CD14-positive monocyte (primary cell): ENCODE data around the gene NEFH. TPM values are rescaled to one million over a fixed set of nuclear protein-coding genes. Genes with fewer than 3 reads are reported as not detected.

Experiments
- DNase-seq, 3 donors: peaks; one replicate each; pipeline ENCODE4 v3.0.0-alpha.2; 2011 to 2022
- H2AFZ ChIP-seq: 2 replicates; pipeline ENCODE4 v1.6.0; 2012; ENCODE audit warnings: mild to moderate bottlenecking, low read depth, low read length, inconsistent platforms; ENCODE audit not compliant: insufficient read depth, poor library complexity, severe bottlenecking
- H3K27ac ChIP-seq, 2 donors: 1 replicate in 1 of 2; 2 replicates in 1 of 2; pipeline ENCODE4 v1.5.1; 2012 to 2013; ENCODE audit warnings: low read length in 2 of 2, control low read depth in 1 of 2, inconsistent platforms in 1 of 2, low read depth in 1 of 2, mild to moderate bottlenecking in 1 of 2
- H3K27me3 ChIP-seq, 2 donors: one replicate each; pipeline versions ENCODE4 v1.6.0 to v1.6.1; 2011 to 2013; ENCODE audit warnings: low read length in 2 of 2; ENCODE audit not compliant: control insufficient read depth in 2 of 2, insufficient read depth in 2 of 2
- H3K36me3 ChIP-seq, 2 donors: replicated peaks in 1 of 2; 1 replicate in 1 of 2; 2 replicates in 1 of 2; pipeline versions ENCODE4 v1.5.1 to v1.6.1; 2012 to 2013; ENCODE audit warnings: low read length in 2 of 2, control low read depth in 1 of 2, inconsistent platforms in 1 of 2, mild to moderate bottlenecking in 1 of 2; ENCODE audit not compliant: insufficient read depth in 2 of 2, control insufficient read depth in 1 of 2
- H3K4me1 ChIP-seq, 2 donors: 1 replicate in 1 of 2; 2 replicates in 1 of 2; pipeline versions ENCODE4 v1.5.1 to v1.6.1; 2012 to 2013; ENCODE audit warnings: low read length in 2 of 2, control low read depth in 1 of 2, inconsistent platforms in 1 of 2, mild to moderate bottlenecking in 1 of 2, moderate library complexity in 1 of 2; ENCODE audit not compliant: insufficient read depth in 2 of 2, control insufficient read depth in 1 of 2
- H3K4me2 ChIP-seq: replicated peaks from 2 replicates; pipeline ENCODE3; 2012; ENCODE audit warnings: low read length, moderate library complexity, mild to moderate bottlenecking; ENCODE audit not compliant: poor library complexity, severe bottlenecking; ENCODE audit errors: extremely low read depth
- H3K4me3 ChIP-seq, 3 experiments: fragments of 200-600 bp in 1 of 3; sonication (generic) in 1 of 3; replicated peaks in 1 of 3; 1 replicate in 2 of 3; 2 replicates in 1 of 3; pipeline ENCODE4 v1.5.1; 2011 to 2013; ENCODE audit warnings: low read length in 3 of 3, mild to moderate bottlenecking in 3 of 3, control low read depth in 2 of 3, low read depth in 2 of 3, inconsistent platforms in 1 of 3, moderate library complexity in 1 of 3
- H3K79me2 ChIP-seq: 2 replicates; pipeline ENCODE4 v1.6.0; 2012; ENCODE audit warnings: mild to moderate bottlenecking, control low read depth, inconsistent platforms, low read length, moderate library complexity; ENCODE audit not compliant: insufficient read depth
- H3K9ac ChIP-seq: 2 replicates; pipeline ENCODE4 v1.6.0; 2017; ENCODE audit warnings: low read length, mild to moderate bottlenecking; ENCODE audit not compliant: insufficient read depth, poor library complexity, severe bottlenecking
- H3K9me3 ChIP-seq, 2 donors: replicated peaks in 1 of 2; 1 replicate in 1 of 2; 2 replicates in 1 of 2; pipeline versions ENCODE4 v1.5.1 to v1.6.1; 2012 to 2013; ENCODE audit warnings: low read length in 2 of 2, control low read depth in 1 of 2; ENCODE audit not compliant: control insufficient read depth in 1 of 2, insufficient read depth in 1 of 2
- H4K20me1 ChIP-seq: 2 replicates; pipeline ENCODE4 v1.6.0; 2012; ENCODE audit warnings: mild to moderate bottlenecking, low read length, control low read depth, moderate library complexity; ENCODE audit not compliant: insufficient read depth
- H3K27ac Mint-ChIP-seq, 7 donors: one replicate each; pipeline ENCODE4 v1.8.0; 2020; ENCODE audit warnings: mild to moderate bottlenecking in 7 of 7, mixed read lengths in 7 of 7, moderate library complexity in 6 of 7, inconsistent platforms in 2 of 7
- H3K27me3 Mint-ChIP-seq, 3 donors: one replicate each; pipeline ENCODE4 v1.8.0; 2021 to 2022; ENCODE audit warnings: low read depth in 3 of 3, mild to moderate bottlenecking in 3 of 3, mixed read lengths in 3 of 3, moderate library complexity in 3 of 3, inconsistent platforms in 1 of 3
- H3K36me3 Mint-ChIP-seq, 2 donors: one replicate each; pipeline ENCODE4 v1.8.0; 2020; ENCODE audit warnings: mixed read lengths in 2 of 2, inconsistent platforms in 1 of 2, mild to moderate bottlenecking in 1 of 2
- H3K4me1 Mint-ChIP-seq: one replicate; pipeline ENCODE4 v1.8.0; 2020; ENCODE audit warnings: mild to moderate bottlenecking, mixed read lengths
- H3K4me3 Mint-ChIP-seq, 2 donors: one replicate each; pipeline ENCODE4 v1.8.0; 2020; ENCODE audit warnings: mild to moderate bottlenecking in 2 of 2, mixed read lengths in 2 of 2, moderate library complexity in 1 of 2
- H3K9me3 Mint-ChIP-seq, 7 donors: one replicate each; pipeline ENCODE4 v1.8.0; 2020 to 2022; ENCODE audit warnings: mixed read lengths in 7 of 7, mild to moderate bottlenecking in 6 of 7, moderate library complexity in 6 of 7, inconsistent platforms in 2 of 7
- CTCF ChIP-seq: fragments of 200-600 bp; IDR thresholded peaks from one replicate; pipeline ENCODE4 v1.8.0; 2022; ENCODE audit warnings: antibody characterized with exemption, mild to moderate bottlenecking
- WGBS: methylation state at CpG from one replicate; pipeline ENCODE4 v1.1.5; 2013; ENCODE audit warnings: missing lambda C conversion rate; ENCODE audit not compliant: insufficient coverage; 5-methylcytosine and 5-hydroxymethylcytosine counted together
- intact Hi-C, 2 donors: fragments of 100-400 bp; cut with micrococcal nuclease; formaldehyde crosslinking; loops; one replicate each; pipeline versions ENCODE4 v1.15.0 to v1.15.1; 2023
- polyA plus RNA-seq, 3 donors: library from polyadenylated mRNA; depleted of rRNA in 1 of 3; unstranded in 2 of 3; stranded (reverse) in 1 of 3; fragments of 300-500 nt in 2 of 3; fragments of >200 nt in 1 of 3; fragmentation: Illumina TruSeq in 2 of 3; gene quantifications; 1 replicate in 2 of 3; 2 replicates in 1 of 3; pipeline ENCODE4 v1.2.3, GENCODE V29; 2012 to 2021

Gene NEFH
- polyA plus RNA-seq, 3 donors: 0.20 to 1.2 (median 0.74) TPM

GRCh38 chr22:29491012-29491411 lies 11.0 kb downstream of the NEFH start:
- Mint-ChIP-seq H3K27ac (no peak overlapping the region), H3K27me3 (no peaks in the 10 kb centered on the region), H3K36me3 (peaks cover 6 to 13% of the 10 kb centered on the region in 2 donors), H3K9me3 (peaks cover 0 to 11% (median 8%) of the 10 kb centered on the region in 7 donors), H3K4me3 (no peak overlapping the region), H3K4me1 (peaks cover 20% of the 10 kb centered on the region)
- 93% methylated on average over 5 of the region's 6 CpGs for WGBS
- no peak overlapping the region for H3K4me2 ChIP-seq
- no peaks in the 10 kb centered on the region for H4K20me1 ChIP-seq
- no peaks in the 10 kb centered on the region for H3K79me2 ChIP-seq
- intact Hi-C loops: no loop called here
- H3K4me1 ChIP-seq: peaks cover 22 to 24% of the 10 kb centered on the region in 2 donors
- H3K4me3 ChIP-seq: no peak overlapping the region
- H3K27me3 ChIP-seq: no peaks in the 10 kb centered on the region
- no peak for TF ChIP-seq CTCF
- H3K36me3 ChIP-seq: no peaks in the 10 kb centered on the region
- no peak overlapping the region for H3K9ac ChIP-seq
- peaks cover 0 to 7% of the 10 kb centered on the region in 2 donors for H3K9me3 ChIP-seq
- H3K27ac ChIP-seq: no peak overlapping the region
- H2AFZ ChIP-seq: no peak overlapping the region
- no peak for DNase-seq

- H3K79me2 ChIP-seq: no peaks in the 10 kb centered on the region
- peaks cover 19% of the 10 kb centered on the region in 2 donors for H3K4me1 ChIP-seq
- no CpG with 5 or more reads among the region's 1 CpG for WGBS
- no peaks in the 10 kb centered on the region for H3K36me3 ChIP-seq
- H3K27ac Mint-ChIP-seq: no peak overlapping the region
- H3K36me3 Mint-ChIP-seq: peaks cover 5 to 9% of the 10 kb centered on the region in 2 donors
- H3K4me1 Mint-ChIP-seq: peaks cover 17% of the 10 kb centered on the region
- peaks cover 0 to 13% (median 7%) of the 10 kb centered on the region in 7 donors for H3K9me3 Mint-ChIP-seq
- no peaks in the 10 kb centered on the region for H3K27me3 Mint-ChIP-seq
- H3K27ac ChIP-seq: no peak overlapping the region
- H2AFZ ChIP-seq: no peak overlapping the region
- peaks cover 0 to 7% of the 10 kb centered on the region in 2 donors for H3K9me3 ChIP-seq
- H3K9ac ChIP-seq: no peak overlapping the region
- no peak overlapping the region for H3K4me3 Mint-ChIP-seq
- no peaks in the 10 kb centered on the region for H4K20me1 ChIP-seq
- DNase-seq: no peak
- intact Hi-C loops: no loop called here
- no peak overlapping the region for H3K4me3 ChIP-seq
- H3K27me3 ChIP-seq: no peaks in the 10 kb centered on the region
- no peak overlapping the region for H3K4me2 ChIP-seq
- TF ChIP-seq CTCF: no peak
Measured at GRCh38 chr22:29493636-29494035, 13.6 kb downstream of the NEFH start.
